Measurements from ENCODE around the gene SPATA2.

DNA sequence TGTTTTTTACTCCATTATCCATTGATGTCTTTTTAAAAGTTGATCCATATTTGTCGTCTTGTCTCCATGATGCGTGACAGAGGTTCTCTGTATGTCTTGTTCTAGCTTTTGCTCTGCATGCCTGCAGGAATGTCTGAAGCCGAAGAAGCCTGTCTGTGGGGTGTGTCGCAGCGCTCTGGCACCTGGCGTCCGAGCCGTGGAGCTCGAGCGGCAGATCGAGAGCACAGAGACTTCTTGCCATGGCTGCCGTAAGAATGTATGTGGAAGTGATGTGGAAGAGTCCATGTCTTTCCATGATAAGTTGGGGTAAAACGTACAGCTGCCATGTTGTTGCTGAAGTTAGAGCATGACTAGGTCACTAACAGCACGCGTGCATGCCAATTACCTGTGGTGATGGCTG, 26.1 kb upstream of the SPATA2 start:
- TF ChIP-seq, protein P1, sequence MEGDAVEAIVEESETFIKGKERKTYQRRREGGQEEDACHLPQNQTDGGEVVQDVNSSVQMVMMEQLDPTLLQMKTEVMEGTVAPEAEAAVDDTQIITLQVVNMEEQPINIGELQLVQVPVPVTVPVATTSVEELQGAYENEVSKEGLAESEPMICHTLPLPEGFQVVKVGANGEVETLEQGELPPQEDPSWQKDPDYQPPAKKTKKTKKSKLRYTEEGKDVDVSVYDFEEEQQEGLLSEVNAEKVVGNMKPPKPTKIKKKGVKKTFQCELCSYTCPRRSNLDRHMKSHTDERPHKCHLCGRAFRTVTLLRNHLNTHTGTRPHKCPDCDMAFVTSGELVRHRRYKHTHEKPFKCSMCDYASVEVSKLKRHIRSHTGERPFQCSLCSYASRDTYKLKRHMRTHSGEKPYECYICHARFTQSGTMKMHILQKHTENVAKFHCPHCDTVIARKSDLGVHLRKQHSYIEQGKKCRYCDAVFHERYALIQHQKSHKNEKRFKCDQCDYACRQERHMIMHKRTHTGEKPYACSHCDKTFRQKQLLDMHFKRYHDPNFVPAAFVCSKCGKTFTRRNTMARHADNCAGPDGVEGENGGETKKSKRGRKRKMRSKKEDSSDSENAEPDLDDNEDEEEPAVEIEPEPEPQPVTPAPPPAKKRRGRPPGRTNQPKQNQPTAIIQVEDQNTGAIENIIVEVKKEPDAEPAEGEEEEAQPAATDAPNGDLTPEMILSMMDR (IDR thresholded peaks at IDR 0.05; ENCODE audit: borderline replicate concordance, extremely low read depth, low read length, poor library complexity, severe bottlenecking) = no peak
- no peak for TF ChIP-seq EZH2 (IDR thresholded peaks at IDR 0.05; ENCODE audit: borderline replicate concordance, low read depth, low read length, severe bottlenecking)

Data from DND-41 (cell line).